Measurements from ENCODE around the gene SLC7A10. TPM values are rescaled to one million over a fixed set of nuclear protein-coding genes. Genes with fewer than 3 reads are reported as not detected.

SLC7A10 gene
- total RNA-seq, 1 donor from 2014 or later = not detected

DNA sequence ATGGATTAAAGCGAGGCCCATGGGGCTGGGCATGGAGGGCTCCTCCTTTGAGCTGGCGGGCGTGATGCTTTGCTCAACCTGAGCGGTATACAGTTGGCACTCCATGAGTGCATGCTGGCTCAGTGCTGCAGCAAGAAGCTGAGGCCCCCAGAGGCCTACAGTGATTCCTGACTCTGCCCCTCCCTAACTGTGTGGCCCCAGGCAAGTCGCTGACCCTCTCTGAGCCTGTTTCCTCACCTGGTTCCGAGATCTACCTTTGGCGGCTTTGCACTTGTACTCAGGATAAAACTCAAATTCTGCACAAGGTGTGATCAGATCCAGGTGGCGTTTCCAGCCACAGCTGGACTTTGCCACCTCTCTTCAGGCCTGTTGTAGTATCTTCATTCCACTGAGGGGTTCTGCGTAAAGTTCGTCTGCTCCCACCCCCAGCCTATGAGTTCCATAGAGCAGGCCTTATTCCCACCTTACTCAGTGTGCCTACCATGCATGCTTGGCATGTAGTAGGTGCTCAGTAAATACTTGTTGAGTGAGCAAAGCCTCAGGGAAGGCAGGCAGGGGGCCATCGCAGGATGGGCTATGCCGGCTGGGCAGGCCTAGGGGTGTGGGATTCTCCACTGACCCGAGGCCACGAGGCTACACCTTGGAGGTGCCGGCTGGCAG is 23.6 kb downstream of the SLC7A10 start:
- H3K4me3 Mint-ChIP-seq (ENCODE audit: unreplicated experiment) = no peak overlapping the region
- H3K4me1 Mint-ChIP-seq (ENCODE audit: low read depth, unreplicated experiment) = no peaks in the 10 kb centered on the region
- H3K36me3 Mint-ChIP-seq (ENCODE audit: unreplicated experiment) = peaks cover 6% of the 10 kb centered on the region
- H3K27ac Mint-ChIP-seq (ENCODE audit: unreplicated experiment) = no peak overlapping the region
- H3K27me3 Mint-ChIP-seq (ENCODE audit: unreplicated experiment) = peaks cover 2% of the 10 kb centered on the region
- TF ChIP-seq, protein P1, sequence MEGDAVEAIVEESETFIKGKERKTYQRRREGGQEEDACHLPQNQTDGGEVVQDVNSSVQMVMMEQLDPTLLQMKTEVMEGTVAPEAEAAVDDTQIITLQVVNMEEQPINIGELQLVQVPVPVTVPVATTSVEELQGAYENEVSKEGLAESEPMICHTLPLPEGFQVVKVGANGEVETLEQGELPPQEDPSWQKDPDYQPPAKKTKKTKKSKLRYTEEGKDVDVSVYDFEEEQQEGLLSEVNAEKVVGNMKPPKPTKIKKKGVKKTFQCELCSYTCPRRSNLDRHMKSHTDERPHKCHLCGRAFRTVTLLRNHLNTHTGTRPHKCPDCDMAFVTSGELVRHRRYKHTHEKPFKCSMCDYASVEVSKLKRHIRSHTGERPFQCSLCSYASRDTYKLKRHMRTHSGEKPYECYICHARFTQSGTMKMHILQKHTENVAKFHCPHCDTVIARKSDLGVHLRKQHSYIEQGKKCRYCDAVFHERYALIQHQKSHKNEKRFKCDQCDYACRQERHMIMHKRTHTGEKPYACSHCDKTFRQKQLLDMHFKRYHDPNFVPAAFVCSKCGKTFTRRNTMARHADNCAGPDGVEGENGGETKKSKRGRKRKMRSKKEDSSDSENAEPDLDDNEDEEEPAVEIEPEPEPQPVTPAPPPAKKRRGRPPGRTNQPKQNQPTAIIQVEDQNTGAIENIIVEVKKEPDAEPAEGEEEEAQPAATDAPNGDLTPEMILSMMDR (IDR thresholded peaks at IDR 0.05; ENCODE audit: partially characterized antibody, unreplicated experiment) = no peak
- peaks cover 3% of the 10 kb centered on the region for H3K9me3 Mint-ChIP-seq (ENCODE audit: unreplicated experiment)
- DNase-seq = no peak

DNA sequence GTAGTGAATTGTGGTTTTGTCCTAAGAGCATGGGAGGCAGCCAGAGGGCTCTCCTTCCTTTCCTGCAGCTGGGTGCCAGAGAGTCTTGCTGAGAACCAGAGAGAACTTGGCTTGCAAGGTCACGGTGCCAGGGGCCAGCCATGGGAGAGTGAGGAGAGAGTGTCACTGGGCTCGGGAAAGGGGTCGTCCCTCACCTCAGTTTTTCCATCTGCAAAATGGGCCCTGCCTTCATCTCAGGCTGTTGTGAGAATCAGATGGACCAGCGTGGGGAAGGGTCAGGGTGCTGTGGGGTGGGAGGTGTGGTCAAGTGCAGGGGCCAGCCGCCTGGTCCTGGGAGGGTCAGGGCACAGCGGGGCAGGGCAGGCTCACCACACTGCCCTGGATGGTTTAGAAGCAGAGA is 24.2 kb downstream of the SLC7A10 start:
- Mint-ChIP-seq H3K27me3 (ENCODE audit: unreplicated experiment) (peaks cover 2% of the 10 kb centered on the region), H3K4me3 (ENCODE audit: unreplicated experiment) (no peak overlapping the region), H3K4me1 (ENCODE audit: low read depth, unreplicated experiment) (no peaks in the 10 kb centered on the region), H3K9me3 (ENCODE audit: unreplicated experiment) (peaks cover 7% of the 10 kb centered on the region), H3K27ac (ENCODE audit: unreplicated experiment) (no peak overlapping the region), H3K36me3 (ENCODE audit: unreplicated experiment) (peaks cover 6% of the 10 kb centered on the region)
- DNase-seq = no peak
- TF ChIP-seq, protein P1 (IDR thresholded peaks at IDR 0.05; ENCODE audit: partially characterized antibody, unreplicated experiment) = no peak

DNA sequence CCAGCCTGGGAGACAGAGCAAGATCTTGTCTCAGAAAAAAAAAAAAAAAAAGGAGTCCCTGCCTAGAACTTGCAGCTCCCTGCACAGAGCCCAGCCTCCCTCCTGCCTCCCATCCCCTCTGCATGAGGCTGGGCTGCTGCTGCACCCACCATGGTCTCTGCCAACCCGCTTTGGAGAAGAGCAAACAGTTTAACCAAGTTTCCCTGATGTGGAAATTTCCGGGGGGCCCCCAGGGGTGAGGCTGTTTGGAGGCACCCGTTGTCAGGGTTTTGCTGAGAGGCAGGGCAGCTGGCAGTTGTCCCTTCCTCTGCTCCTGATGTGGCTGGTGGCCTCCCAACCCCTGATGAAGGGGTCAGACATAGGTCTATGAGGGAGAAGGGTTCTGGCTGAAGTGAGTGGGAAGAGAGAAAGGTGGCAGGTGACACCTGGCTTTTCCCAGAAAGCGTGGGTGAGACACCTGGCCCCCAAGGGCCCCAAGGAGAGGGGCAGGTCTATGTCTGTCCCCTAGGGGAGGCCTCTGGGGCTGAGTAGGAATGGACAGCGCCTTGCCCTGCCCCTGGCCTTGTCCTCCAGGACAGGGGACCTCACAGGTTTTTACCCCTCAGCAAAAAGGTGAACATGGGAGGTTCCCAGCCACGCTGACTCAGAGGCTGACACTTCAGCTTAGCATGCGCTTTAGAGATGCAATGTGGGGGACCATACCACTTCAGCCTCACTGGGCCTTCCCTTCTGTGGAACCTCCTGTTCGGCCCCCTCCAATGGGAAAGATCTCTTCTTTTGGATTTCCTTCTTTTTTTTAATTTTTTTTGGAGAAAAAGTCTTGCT is 26.0 kb downstream of the SLC7A10 start:
- DNase-seq = no peak
- no peak overlapping the region for H3K27ac Mint-ChIP-seq (ENCODE audit: unreplicated experiment)
- peaks cover 4% of the 10 kb centered on the region for H3K27me3 Mint-ChIP-seq (ENCODE audit: unreplicated experiment)
- TF ChIP-seq, protein P1 (IDR thresholded peaks at IDR 0.05; ENCODE audit: partially characterized antibody, unreplicated experiment) = no peak
- H3K4me1 Mint-ChIP-seq (ENCODE audit: low read depth, unreplicated experiment) = no peaks in the 10 kb centered on the region
- peaks cover 6% of the 10 kb centered on the region for H3K36me3 Mint-ChIP-seq (ENCODE audit: unreplicated experiment)
- no peak overlapping the region for H3K4me3 Mint-ChIP-seq (ENCODE audit: unreplicated experiment)
- peaks cover 7% of the 10 kb centered on the region for H3K9me3 Mint-ChIP-seq (ENCODE audit: unreplicated experiment)

DNA sequence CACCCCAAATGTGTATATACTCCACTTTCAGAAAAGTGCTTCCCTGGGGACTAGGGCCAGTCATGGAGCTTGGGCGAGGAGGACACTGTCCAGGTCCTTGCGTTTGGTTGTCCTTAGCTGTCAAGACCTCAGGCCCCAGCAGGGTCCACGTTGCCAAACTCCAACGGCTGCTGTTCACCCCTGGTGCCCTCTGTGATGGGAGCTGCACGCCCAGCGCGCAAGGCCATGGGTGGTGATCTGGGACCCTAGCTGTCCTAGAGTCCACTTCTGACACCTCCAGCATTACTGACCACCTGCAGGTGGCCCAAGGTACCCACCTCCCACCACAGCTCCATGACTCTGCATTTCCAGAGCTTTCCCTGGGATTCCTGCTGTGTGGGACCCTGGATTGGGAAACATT is 27.5 kb downstream of the SLC7A10 start:
- Mint-ChIP-seq H3K4me1 (ENCODE audit: low read depth, unreplicated experiment) (no peaks in the 10 kb centered on the region), H3K9me3 (ENCODE audit: unreplicated experiment) (peaks cover 7% of the 10 kb centered on the region), H3K27ac (ENCODE audit: unreplicated experiment) (no peak overlapping the region), H3K36me3 (ENCODE audit: unreplicated experiment) (peaks cover 5% of the 10 kb centered on the region), H3K27me3 (ENCODE audit: unreplicated experiment) (peaks cover 6% of the 10 kb centered on the region), H3K4me3 (ENCODE audit: unreplicated experiment) (no peak overlapping the region)
- TF ChIP-seq, protein P1 (IDR thresholded peaks at IDR 0.05; ENCODE audit: partially characterized antibody, unreplicated experiment) = no peak
- DNase-seq = no peak

DNA sequence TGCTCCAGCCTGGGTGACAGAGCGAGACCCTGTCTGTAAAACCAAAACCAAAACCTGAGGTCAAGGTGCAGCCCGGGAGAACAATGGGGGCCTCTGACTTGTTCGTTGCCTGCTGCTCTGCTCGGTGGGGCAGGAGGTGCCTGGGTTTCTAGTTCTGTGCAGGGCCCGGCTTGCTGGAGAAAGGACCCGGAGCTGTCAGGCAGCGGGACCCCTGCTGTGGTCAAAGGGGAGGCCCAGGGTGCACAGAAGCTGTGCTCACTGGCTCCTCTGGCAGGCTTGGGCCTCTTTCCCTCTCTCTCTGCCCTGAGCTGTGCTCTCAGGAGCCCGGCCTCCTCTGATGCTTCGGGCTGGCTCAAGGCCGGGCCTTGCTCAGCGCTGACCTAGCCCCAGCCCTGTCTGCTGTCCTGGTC is 28.1 kb downstream of the SLC7A10 start:
- TF ChIP-seq, protein P1 (IDR thresholded peaks at IDR 0.05; ENCODE audit: partially characterized antibody, unreplicated experiment) = no peak
- Mint-ChIP-seq H3K27me3 (ENCODE audit: unreplicated experiment) (peaks cover 6% of the 10 kb centered on the region), H3K9me3 (ENCODE audit: unreplicated experiment) (peaks cover 9% of the 10 kb centered on the region), H3K4me3 (ENCODE audit: unreplicated experiment) (no peak overlapping the region), H3K27ac (ENCODE audit: unreplicated experiment) (no peak overlapping the region), H3K4me1 (ENCODE audit: low read depth, unreplicated experiment) (no peaks in the 10 kb centered on the region), H3K36me3 (ENCODE audit: unreplicated experiment) (no peaks in the 10 kb centered on the region)
- DNase-seq = no peak
